Hematopoietic multipotent progenitor cell treated with erythropoietin and hydrocortisone succinate and interleukin-3 and kit ligand, for 8 days (in vitro differentiated cells): ENCODE data around the gene AGXT2.

ENCODE experiments used
- DNase-seq: peaks from one replicate; pipeline ENCODE4 v3.0.0-alpha.2; 2015

Gene AGXT2

GRCh38 chr5:34957857-34958690 lies 89.7 kb downstream of the AGXT2 start:
- peak; percentile 44 for DNase-seq

GRCh38 chr5:34957321-34957720 lies 90.4 kb downstream of the AGXT2 start:
- DNase-seq, result no peak
